HL-60/S4 treated with phorbol 12-myristate 13-acetate at 8.2 ng/mL for 4 days and 3 days (cell line): Measurements from ENCODE around the gene ATP6V0D1.

Experiments
- in situ Hi-C: fragments of 300-500 bp; cut with MboI; formaldehyde crosslinking; loops from 2 replicates; pipeline ENCODE4 v1.15.0; 2022; ENCODE audit warnings: low sequenced_read_pairs

ATP6V0D1 gene

DNA sequence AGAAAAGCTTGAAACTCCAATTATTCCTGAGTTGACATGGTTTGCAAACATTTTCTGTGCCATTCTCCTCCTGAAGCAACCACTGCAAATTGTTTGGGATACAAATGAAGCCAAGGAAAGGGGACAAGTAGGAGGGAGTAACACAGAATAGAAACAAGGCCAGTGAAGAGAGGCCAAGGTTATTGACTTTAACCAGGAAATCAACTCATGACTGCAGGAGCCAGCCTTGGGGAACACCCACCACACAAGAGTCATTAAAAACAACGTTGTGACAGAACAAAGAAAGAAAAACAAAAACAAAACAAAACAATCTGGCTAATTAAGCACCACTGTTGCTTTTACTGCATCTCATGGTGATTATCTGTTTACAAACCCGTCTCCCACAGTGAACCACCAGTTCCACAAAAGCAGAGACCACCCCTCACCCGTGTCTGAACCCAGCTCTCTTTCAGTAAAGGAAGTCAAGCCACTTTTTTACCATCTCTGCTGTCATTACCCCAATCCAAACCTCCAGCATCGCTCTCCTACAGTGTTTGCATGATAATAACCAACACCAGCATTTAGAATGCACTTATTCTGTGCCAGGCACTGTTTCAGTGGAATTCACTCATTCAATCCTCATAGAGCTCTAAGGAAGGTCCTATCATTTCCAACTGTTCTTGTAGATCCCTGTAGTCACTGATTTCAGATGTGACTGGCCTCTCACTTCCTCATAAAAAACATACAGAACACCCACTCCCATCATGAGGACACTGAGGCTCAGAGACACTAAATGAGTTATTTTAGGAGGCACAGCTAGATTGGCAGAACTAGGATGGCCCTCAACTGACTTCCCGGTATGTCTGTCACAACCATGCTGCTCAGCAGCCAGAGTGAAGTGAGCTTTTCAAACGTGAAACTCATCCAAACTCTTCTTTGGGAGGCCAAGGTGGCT, 66.7 kb downstream of the ATP6V0D1 start:
- in situ Hi-C loops = no loop called here

DNA sequence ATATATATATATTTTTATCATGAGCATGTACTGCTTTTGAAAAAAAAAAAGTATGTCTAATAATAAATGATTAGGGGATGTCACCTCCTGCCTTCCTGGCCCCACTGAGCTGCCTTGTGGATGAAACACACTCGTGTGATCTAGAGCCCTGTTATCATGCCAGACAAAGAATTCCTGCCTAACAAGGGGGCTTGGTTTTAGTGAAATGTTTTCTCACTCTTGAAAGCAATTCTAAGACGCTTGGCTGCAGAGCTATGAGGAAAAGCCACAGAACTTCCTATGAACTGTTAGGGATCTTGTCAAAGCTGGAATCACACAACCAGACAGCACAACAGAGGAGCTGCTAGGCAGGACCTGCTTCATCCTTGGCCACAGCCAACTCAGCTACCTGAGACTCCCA, 68.7 kb downstream of the ATP6V0D1 start:
- in situ Hi-C loops = no loop called here

- in situ Hi-C loops = no loop called here
These were observed 69.6 kb downstream of the ATP6V0D1 start for GRCh38 chr16:67411339-67411738.

DNA sequence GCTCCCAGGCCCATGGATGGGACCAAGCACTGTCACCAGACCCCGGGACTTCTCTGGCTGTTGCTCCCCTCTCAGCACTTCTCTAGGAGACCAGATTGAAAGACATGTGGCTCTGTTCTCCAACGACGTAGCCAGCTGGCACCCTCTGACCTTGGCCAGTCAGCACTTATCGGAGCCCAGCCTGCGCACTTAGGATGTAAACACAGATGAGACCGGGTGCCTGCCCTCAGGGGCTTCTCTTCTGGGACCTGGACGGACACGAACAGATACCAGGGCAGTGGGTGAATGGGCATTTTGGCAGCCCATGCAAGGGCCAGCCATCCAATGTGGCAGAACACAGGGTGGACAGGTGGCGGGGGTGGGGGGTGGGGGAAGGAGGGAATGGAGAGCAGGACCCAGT, 71.3 kb downstream of the ATP6V0D1 start:
- in situ Hi-C loops = no loop called here

GRCh38 chr16:67407788-67408452, 73.0 kb downstream of the ATP6V0D1 start:
- in situ Hi-C loops = no loop called here

- in situ Hi-C loops = no loop called here
These were observed 73.7 kb downstream of the ATP6V0D1 start for GRCh38 chr16:67407176-67407787.

- in situ Hi-C loops = no loop called here
These were observed 74.6 kb downstream of the ATP6V0D1 start for GRCh38 chr16:67406111-67406971.

DNA sequence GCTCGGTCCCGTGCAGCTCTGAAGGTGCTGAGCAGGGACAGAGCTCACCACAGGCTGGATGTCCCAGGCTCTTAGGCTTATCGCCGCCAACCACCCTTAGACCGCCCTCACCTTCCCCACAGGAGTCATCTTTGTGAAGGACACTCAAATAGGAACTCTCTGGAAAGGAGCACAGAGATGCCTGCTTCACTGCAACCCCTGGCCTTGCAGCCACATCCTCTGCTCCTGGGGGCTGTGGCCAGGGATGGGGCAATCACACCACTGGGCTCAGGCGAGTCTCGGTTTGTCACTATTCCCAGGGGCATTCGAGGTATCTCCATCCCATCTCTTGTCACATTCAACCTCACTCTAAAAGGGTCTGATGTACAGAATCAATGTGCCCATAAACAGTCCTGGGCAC, 75.6 kb downstream of the ATP6V0D1 start:
- in situ Hi-C loops = no loop called here

GRCh38 chr16:67404740-67405226, 76.2 kb downstream of the ATP6V0D1 start:
- in situ Hi-C loops = no loop called here

- in situ Hi-C loops = no loop called here
These were observed 76.9 kb downstream of the ATP6V0D1 start for GRCh38 chr16:67403976-67404555.

DNA sequence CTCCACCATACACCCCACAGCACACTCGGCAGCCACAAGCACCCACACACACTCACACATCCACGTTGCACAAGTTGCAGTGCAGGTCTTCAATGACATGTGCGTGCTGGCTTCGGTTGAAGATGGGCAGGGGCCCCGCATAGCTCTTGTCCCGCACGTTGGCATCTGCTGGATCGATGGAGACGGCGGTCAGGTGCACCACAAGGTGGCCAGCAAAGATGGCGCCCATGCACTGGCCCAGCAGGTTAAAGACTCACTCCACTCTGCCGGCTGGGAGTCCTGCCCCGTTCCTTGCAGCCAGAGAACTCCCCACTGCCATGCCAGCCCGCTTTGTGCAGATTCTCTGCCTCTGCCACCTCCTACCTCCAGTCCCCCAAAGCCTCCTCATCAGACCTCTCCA, 80.1 kb downstream of the ATP6V0D1 start:
- in situ Hi-C loops = no loop called here

DNA sequence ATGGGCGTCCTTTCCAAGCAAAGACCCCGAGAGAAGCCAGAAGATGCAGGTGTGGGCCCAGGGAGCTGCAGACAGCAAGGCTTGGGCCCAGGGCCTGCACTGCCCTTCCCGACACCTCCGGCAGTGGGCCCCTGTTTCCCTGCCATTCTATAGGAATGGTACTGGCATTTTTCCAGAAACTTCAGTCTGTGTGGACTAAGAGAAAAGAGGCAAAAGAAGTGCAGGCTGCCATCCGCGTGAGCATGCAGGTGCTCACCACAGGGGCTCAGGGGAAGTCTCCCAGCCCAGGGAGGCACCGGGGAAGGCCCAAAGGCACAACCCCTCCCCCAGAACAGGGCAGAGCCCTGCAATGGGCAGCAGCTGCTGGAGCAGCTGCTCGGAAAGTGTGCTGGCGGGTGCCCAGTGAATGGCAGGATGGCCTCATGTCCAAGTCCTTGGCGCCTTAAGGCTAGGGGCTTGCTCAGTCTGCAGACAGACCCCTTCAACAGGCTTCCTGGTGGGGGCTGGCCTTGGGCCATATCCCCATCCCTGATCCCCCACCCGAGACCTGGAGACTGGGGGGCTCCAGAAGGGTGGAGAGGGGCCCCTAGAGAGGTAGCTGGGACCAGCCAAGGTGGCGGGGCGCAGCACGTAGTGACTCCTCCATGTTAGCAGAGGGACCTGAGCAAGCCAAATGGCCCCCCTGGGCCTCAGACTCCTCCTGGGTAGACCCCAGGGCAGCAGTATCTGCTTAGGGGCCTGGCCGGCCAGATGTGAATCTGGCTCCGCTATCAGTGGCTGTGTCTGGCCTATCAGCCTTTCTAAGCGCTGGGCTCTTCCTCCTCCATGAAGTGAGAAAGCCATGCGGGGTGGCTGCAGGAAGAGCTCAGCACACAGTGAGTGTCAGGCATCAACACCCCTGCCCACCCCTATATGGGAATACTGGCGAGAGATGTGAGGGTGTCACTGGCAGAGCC, 80.9 kb downstream of the ATP6V0D1 start:
- in situ Hi-C loops = no loop called here

GRCh38 chr16:67399218-67399733, 81.7 kb downstream of the ATP6V0D1 start:
- in situ Hi-C loops = no loop called here

DNA sequence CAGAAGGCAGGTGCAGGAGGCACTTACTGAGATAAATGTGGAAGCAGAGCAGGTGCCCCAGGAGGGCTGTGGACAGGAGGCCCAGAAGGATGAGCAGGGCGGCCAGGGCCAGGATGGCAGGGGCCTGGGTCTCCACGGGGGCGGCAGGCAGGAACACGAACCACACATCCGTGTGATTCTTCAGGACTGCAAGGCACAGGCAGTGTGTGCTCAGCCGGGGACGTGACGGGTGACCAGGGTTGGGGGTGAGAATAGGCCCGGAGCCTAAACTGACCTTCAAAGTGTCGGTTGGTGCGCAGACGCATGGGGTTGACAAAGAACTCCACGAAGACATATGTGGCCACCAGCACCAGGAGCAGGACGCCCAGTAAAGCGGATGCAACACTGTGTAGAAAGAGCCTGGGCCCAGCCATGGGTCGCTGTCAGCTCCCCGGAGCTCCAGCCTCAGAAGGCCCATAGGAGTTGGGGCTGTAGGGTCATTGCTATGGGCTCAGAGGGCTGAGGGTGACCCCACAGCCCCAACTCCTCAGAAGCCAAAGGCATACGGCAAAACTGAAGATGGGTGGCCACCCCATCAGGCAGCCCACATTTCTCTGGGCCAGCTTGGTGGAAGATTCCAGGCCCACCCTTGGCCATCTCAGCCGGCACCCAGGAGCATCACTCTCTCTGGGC, 82.3 kb downstream of the ATP6V0D1 start:
- in situ Hi-C loops = no loop called here

DNA sequence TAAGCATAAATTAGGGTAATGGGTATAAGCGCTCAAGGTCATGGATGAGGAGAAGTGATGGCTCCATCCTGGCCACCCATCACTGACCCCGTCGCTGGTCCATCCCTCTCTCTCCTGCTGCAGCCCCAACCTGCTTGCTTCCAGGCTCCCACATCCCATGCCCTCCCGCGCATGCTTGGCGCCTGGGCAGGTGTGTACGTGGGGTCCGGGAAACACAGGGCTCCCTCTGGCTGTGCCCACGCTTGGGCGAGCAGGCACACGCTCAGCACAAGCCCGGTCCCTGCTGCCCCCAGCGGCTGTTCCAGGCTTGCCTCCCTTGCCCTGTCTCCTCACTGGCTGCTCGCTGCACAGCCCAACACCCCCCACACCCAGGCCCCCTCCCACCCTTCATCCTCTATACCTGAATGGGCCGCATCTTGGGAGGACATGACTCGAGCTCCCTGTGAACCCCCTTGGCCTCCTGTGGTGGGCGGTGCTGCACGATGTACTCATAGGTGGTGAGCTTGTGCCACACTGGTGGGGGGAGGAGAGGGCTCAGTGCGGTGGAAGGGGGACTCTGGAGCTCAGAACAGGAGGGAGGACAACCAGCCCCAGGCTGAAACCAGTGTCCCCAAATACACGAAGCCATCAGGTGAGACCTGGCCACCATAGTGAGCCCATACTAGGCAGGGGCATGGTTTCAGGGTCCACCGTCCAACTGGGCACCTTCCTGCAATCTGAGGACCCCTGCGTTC, 83.0 kb downstream of the ATP6V0D1 start:
- in situ Hi-C loops = no loop called here

DNA sequence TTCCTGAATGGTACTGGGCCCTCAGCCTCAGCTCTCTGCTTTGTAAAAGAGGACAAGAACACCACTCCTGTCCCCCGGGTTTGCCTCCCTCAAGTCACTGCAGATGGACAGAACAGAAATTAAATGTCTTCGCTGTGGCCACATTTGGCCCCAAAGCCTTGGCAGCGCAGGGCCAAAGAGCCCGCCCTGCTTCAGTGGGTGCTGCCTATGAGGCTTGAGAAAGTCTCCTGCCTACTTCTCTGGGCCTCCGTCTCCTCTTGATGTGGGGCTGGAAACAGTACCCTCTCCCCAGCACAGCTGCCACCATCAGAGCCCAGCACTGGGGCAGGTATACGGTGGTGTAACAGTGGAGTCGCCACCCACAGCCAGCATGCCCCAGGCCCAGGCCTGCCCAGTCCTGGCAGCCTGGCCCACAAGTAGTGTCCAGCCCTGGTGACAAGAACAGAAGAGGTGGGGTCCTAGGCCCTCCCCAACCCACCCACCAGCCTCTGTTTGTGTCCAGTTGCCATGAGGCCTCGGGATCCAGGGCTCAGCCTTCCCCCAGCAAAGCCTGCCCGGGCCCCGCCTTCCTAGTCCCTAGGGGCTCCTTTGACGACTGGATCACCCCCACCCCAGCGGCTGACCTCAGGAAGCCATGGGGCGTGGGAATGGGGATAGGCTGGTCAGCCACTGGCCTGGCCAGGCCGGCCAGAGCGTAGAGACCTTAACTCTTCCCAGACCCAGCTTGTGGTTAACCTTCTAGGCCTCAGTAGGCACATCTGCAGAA, 83.7 kb downstream of the ATP6V0D1 start:
- in situ Hi-C loops = no loop called here
